Natural killer cell (primary cell): ENCODE results near the gene GADL1. TPM values are rescaled to one million over a fixed set of nuclear protein-coding genes. Genes with fewer than 3 reads are reported as not detected.

Experiments
- ATAC-seq, 3 donors: fragments of 150-1000 bp in 2 of 3; fragments of 200-7000 bp in 1 of 3; cut with Tn5 transposase; 1 replicate in 1 of 3; 2 replicates in 2 of 3; pipeline ENCODE4 v1.10.0; 2021; ENCODE audit warnings: mild to moderate bottlenecking in 2 of 3, moderate library complexity in 2 of 3
- DNase-seq, 2 donors: peaks; one replicate each; pipeline versions ENCODE4 v3.0.0 to v3.0.0-alpha.2; 2013 to 2021; ENCODE audit warnings: mixed read lengths in 1 of 2
- H3K27ac ChIP-seq: one replicate; pipeline ENCODE4 v1.5.1; 2013; ENCODE audit warnings: mild to moderate bottlenecking, low read length
- H3K27me3 ChIP-seq: one replicate; pipeline ENCODE4 v1.6.1; 2013; ENCODE audit warnings: low read length; ENCODE audit not compliant: control insufficient read depth, insufficient read depth
- H3K36me3 ChIP-seq: one replicate; pipeline ENCODE4 v1.6.1; 2013; ENCODE audit warnings: low read length; ENCODE audit not compliant: control insufficient read depth, insufficient read depth
- H3K4me1 ChIP-seq: one replicate; pipeline ENCODE4 v1.6.1; 2013; ENCODE audit warnings: low read length; ENCODE audit not compliant: control insufficient read depth, insufficient read depth
- H3K4me3 ChIP-seq: one replicate; pipeline ENCODE4 v1.5.1; 2013; ENCODE audit warnings: low read length
- H3K9me3 ChIP-seq: one replicate; pipeline ENCODE4 v1.6.1; 2013; ENCODE audit warnings: low read length; ENCODE audit not compliant: control insufficient read depth, insufficient read depth
- H3K27ac Mint-ChIP-seq, 2 donors: one replicate each; pipeline ENCODE4 v1.8.0; 2022; ENCODE audit warnings: mild to moderate bottlenecking in 2 of 2, mixed read lengths in 2 of 2, moderate library complexity in 1 of 2
- H3K27me3 Mint-ChIP-seq, 2 donors: one replicate each; pipeline ENCODE4 v1.8.0; 2022; ENCODE audit warnings: low read depth in 2 of 2, mixed read lengths in 2 of 2
- H3K36me3 Mint-ChIP-seq: one replicate; pipeline ENCODE4 v1.8.0; 2022; ENCODE audit warnings: mixed read lengths
- H3K4me1 Mint-ChIP-seq, 2 donors: one replicate each; pipeline ENCODE4 v1.8.0; 2022; ENCODE audit warnings: mixed read lengths in 2 of 2
- H3K4me3 Mint-ChIP-seq: one replicate; pipeline ENCODE4 v1.8.0; 2022; ENCODE audit warnings: mild to moderate bottlenecking, moderate library complexity, mixed read lengths
- H3K9me3 Mint-ChIP-seq, 2 donors: one replicate each; pipeline ENCODE4 v1.8.0; 2022; ENCODE audit warnings: mixed read lengths in 2 of 2
- WGBS: methylation state at CpG from one replicate; pipeline ENCODE4 v1.1.7; 2013; ENCODE audit warnings: missing lambda C conversion rate; ENCODE audit not compliant: insufficient coverage; 5-methylcytosine and 5-hydroxymethylcytosine counted together
- intact Hi-C: fragments of 100-400 bp; cut with micrococcal nuclease; formaldehyde crosslinking; loops from one replicate; pipeline ENCODE4 v1.14.2; 2022
- total RNA-seq, 4 donors: library from RNA; stranded (reverse); fragments of 120-200 nt in 1 of 4; gene quantifications; one replicate each; pipeline versions ENCODE4 v1.2.3 to v1.2.4, GENCODE V29; 2013 to 2022
- TF ChIP-seq, protein P1 (sequence below): fragments of 200-600 bp; IDR thresholded peaks from one replicate; pipeline ENCODE4 v1.8.0; 2022; ENCODE audit warnings: antibody characterized with exemption

GADL1 gene
- total RNA-seq, 3 donors from 2014 or later (not counting 1 experiment from before 2014, with no cell fraction given) = not detected

DNA sequence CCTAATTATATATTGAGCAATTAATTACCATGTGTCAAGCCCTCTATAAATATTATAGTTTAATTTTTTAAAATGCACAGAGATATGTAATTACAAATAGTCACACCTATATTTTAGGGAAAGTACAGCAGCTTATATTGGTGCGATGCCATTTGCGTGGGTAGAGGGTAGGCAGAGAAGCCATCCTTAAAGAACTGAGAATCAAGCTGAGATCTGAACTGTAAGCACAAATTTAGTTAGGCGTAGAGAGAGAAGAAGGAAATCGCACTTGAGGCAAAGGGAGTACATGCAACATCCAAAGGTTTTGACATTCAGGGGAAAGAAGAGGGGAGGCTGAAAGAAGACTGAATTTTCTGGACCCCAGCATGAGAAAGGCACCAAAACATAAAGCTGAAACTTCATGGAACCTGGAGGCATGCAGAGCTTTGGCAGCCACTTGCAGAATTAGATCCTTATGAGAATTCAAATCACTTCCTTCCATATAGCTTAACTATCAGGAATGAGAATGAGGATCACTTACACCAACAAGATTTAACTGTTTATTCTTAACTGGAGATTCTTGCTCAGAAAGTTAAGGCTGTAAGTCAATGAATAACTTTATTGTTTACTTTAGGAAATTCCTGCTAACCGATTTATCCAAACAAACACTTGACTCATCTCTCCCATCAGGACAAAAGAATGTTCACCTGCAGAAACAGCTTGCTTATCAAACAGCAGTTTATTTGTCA, 173.7 kb downstream of the GADL1 start:
- Mint-ChIP-seq H3K27me3 (peaks cover 0 to 5% of the 10 kb centered on the region in 2 donors), H3K9me3 (peaks cover 2 to 5% of the 10 kb centered on the region in 2 donors), H3K4me1 (no peaks in the 10 kb centered on the region), H3K36me3 (no peaks in the 10 kb centered on the region), H3K27ac (no peak overlapping the region), H3K4me3 (no peak overlapping the region)
- no peaks in the 10 kb centered on the region for H3K27me3 ChIP-seq
- DNase-seq (no peak), ATAC-seq (no peak)
- H3K36me3 ChIP-seq = no peaks in the 10 kb centered on the region
- intact Hi-C loops = no loop called here
- 96% methylated on average over 5 of the region's 5 CpGs for WGBS
- no peaks in the 10 kb centered on the region for H3K9me3 ChIP-seq
- TF ChIP-seq, protein P1, sequence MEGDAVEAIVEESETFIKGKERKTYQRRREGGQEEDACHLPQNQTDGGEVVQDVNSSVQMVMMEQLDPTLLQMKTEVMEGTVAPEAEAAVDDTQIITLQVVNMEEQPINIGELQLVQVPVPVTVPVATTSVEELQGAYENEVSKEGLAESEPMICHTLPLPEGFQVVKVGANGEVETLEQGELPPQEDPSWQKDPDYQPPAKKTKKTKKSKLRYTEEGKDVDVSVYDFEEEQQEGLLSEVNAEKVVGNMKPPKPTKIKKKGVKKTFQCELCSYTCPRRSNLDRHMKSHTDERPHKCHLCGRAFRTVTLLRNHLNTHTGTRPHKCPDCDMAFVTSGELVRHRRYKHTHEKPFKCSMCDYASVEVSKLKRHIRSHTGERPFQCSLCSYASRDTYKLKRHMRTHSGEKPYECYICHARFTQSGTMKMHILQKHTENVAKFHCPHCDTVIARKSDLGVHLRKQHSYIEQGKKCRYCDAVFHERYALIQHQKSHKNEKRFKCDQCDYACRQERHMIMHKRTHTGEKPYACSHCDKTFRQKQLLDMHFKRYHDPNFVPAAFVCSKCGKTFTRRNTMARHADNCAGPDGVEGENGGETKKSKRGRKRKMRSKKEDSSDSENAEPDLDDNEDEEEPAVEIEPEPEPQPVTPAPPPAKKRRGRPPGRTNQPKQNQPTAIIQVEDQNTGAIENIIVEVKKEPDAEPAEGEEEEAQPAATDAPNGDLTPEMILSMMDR = no peak
- H3K27ac ChIP-seq = no peak overlapping the region
- no peak overlapping the region for H3K4me3 ChIP-seq
- no peaks in the 10 kb centered on the region for H3K4me1 ChIP-seq

DNA sequence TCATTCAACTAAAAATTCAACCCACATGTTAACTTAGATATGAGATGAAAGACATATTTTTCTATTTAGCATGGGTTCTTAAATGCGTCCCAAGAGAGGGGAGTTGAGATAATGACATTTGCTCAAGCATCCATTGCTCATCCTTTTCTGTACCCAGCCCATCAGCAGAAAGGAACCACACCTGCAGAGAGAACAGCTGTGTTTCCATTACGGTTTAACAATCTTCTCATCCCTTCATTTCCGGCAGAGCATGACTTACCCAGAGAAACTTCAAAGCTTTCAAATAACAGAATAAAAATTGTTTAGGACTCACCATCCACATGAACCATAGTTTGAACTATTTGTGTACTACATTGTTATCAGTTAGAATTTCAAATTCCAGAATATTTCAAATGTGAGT, 174.9 kb downstream of the GADL1 start:
- H3K9me3 ChIP-seq = no peaks in the 10 kb centered on the region
- TF ChIP-seq, protein P1 = no peak
- H3K27me3 Mint-ChIP-seq = peaks cover 0 to 5% of the 10 kb centered on the region in 2 donors
- H3K4me3 ChIP-seq = no peak overlapping the region
- no peaks in the 10 kb centered on the region for H3K4me1 Mint-ChIP-seq
- H3K36me3 Mint-ChIP-seq = no peaks in the 10 kb centered on the region
- no peak overlapping the region for H3K27ac Mint-ChIP-seq
- no peaks in the 10 kb centered on the region for H3K36me3 ChIP-seq
- no peaks in the 10 kb centered on the region for H3K4me1 ChIP-seq
- DNase-seq = no peak
- H3K27ac ChIP-seq = no peak overlapping the region
- no peak for ATAC-seq
- no peaks in the 10 kb centered on the region for H3K27me3 ChIP-seq
- WGBS = 87% methylated on average over 2 of the region's 3 CpGs
- H3K9me3 Mint-ChIP-seq = no peaks in the 10 kb centered on the region
- intact Hi-C loops = no loop called here
- H3K4me3 Mint-ChIP-seq = no peak overlapping the region

DNA sequence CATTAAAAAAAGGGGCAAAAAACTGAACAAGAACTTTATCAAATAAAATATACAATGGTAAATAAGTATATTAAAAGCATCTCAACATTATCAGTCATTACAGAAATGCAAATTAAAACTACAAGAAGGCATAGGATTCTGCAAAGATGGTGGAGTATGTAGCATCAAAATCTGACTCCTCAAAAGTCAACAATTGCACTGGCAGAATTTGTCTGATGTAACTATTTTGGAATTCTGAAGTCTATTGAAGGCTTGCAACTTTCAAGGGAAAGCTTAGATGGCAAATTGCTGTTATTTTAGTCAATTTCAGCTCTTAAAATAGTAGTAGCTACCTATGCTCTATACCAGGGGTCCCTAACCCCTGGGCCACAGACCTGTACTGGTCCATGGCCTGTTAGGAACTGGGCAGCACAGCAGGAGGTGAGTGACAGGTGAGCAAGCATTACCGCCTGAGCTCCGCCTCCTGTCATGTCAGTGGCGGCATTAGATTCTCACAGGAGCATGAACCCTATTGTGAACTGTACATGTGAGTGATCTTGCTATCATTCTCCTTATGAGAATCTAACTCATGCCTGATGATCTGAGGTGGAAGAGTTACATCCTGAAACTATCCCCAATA, 180.5 kb downstream of the GADL1 start:
- no peak for DNase-seq
- no peak overlapping the region for H3K4me3 Mint-ChIP-seq
- intact Hi-C loops = no loop called here
- no peak for ATAC-seq
- H3K36me3 Mint-ChIP-seq = no peaks in the 10 kb centered on the region
- H3K9me3 Mint-ChIP-seq = no peaks in the 10 kb centered on the region
- Histone ChIP-seq H3K9me3 (no peaks in the 10 kb centered on the region), H3K27ac (no peak overlapping the region), H3K27me3 (no peaks in the 10 kb centered on the region), H3K4me1 (no peaks in the 10 kb centered on the region), H3K36me3 (no peaks in the 10 kb centered on the region), H3K4me3 (no peak overlapping the region)
- 100% methylated on average over 3 of the region's 3 CpGs for WGBS
- H3K27ac Mint-ChIP-seq = no peak overlapping the region
- peaks cover 0 to 4% of the 10 kb centered on the region in 2 donors for H3K4me1 Mint-ChIP-seq
- TF ChIP-seq, protein P1 = no peak
- H3K27me3 Mint-ChIP-seq = no peaks in the 10 kb centered on the region
